Measurements from ENCODE around the gene MAP2K5.
A peak's percentile ranks its signal among the peaks of the same experiment; 100 is the strongest.

MAP2K5 gene

GRCh38 chr15:67732164-67732563 is 189.7 kb downstream of the MAP2K5 start:
- H3K9me3 ChIP-seq (ENCODE audit: insufficient read depth, low read depth, low read length): no peaks in the 10 kb centered on the region
- no peaks in the 10 kb centered on the region for H3F3A ChIP-seq (ENCODE audit: low read depth)
- H3K9ac ChIP-seq (ENCODE audit: low read depth, low read length, poor library complexity, severe bottlenecking): no peak overlapping the region
- no peaks in the 10 kb centered on the region for H3K36me3 ChIP-seq (ENCODE audit: insufficient read depth, low read length)
- no peak overlapping the region for H3K4me3 ChIP-seq (ENCODE audit: low read length, poor library complexity, severe bottlenecking)
- H3K79me2 ChIP-seq (ENCODE audit: insufficient read depth, low read length): no peaks in the 10 kb centered on the region
- no peak overlapping the region for H2AFZ ChIP-seq (ENCODE audit: low read length)
- peaks cover 30% of the 10 kb centered on the region for H3K4me1 ChIP-seq (ENCODE audit: insufficient read depth, low read length, poor library complexity, severe bottlenecking)
- H3K9me2 ChIP-seq (replicated peaks; ENCODE audit: low read depth, low read length): no peaks in the 10 kb centered on the region
- H3K27me3 ChIP-seq (ENCODE audit: insufficient read depth, low read length, poor library complexity, severe bottlenecking): no peaks in the 10 kb centered on the region
- no peak for TF ChIP-seq CTCF (conservative IDR thresholded peaks at IDR 0.05; ENCODE audit: low read length)
- TF ChIP-seq EZH2phosphoT487 (IDR thresholded peaks at IDR 0.05; ENCODE audit: borderline replicate concordance): no peak
- H3K4me2 ChIP-seq (ENCODE audit: low read depth, low read length, poor library complexity, severe bottlenecking): no peak overlapping the region
- H4K20me1 ChIP-seq (ENCODE audit: insufficient read depth, low read length, poor library complexity, severe bottlenecking): no peaks in the 10 kb centered on the region

GRCh38 chr15:67732671-67733374 is 190.3 kb downstream of the MAP2K5 start:
- H3K27me3 ChIP-seq (ENCODE audit: insufficient read depth, low read length, poor library complexity, severe bottlenecking): no peaks in the 10 kb centered on the region
- no peaks in the 10 kb centered on the region for H3F3A ChIP-seq (ENCODE audit: low read depth)
- H3K4me2 ChIP-seq (ENCODE audit: low read depth, low read length, poor library complexity, severe bottlenecking): no peak overlapping the region
- no peak overlapping the region for H3K4me3 ChIP-seq (ENCODE audit: low read length, poor library complexity, severe bottlenecking)
- H3K36me3 ChIP-seq (ENCODE audit: insufficient read depth, low read length): no peaks in the 10 kb centered on the region
- H3K4me1 ChIP-seq (ENCODE audit: insufficient read depth, low read length, poor library complexity, severe bottlenecking): peaks cover 27% of the 10 kb centered on the region
- TF ChIP-seq EZH2phosphoT487 (IDR thresholded peaks at IDR 0.05; ENCODE audit: borderline replicate concordance) (no peak), CTCF (conservative IDR thresholded peaks at IDR 0.05; ENCODE audit: low read length) (no peak)
- no peaks in the 10 kb centered on the region for H3K79me2 ChIP-seq (ENCODE audit: insufficient read depth, low read length)
- H3K9me2 ChIP-seq (replicated peaks; ENCODE audit: low read depth, low read length): no peaks in the 10 kb centered on the region
- H2AFZ ChIP-seq (ENCODE audit: low read length): no peak overlapping the region
- no peak overlapping the region for H3K9ac ChIP-seq (ENCODE audit: low read depth, low read length, poor library complexity, severe bottlenecking)
- H4K20me1 ChIP-seq (ENCODE audit: insufficient read depth, low read length, poor library complexity, severe bottlenecking): no peaks in the 10 kb centered on the region
- no peaks in the 10 kb centered on the region for H3K9me3 ChIP-seq (ENCODE audit: insufficient read depth, low read depth, low read length)

- Histone ChIP-seq H3K9ac (ENCODE audit: low read depth, low read length, poor library complexity, severe bottlenecking) (no peak overlapping the region), H3K4me1 (ENCODE audit: insufficient read depth, low read length, poor library complexity, severe bottlenecking) (peaks cover 28% of the 10 kb centered on the region), H3K9me3 (ENCODE audit: insufficient read depth, low read depth, low read length) (no peaks in the 10 kb centered on the region), H4K20me1 (ENCODE audit: insufficient read depth, low read length, poor library complexity, severe bottlenecking) (no peaks in the 10 kb centered on the region), H3K4me3 (ENCODE audit: low read length, poor library complexity, severe bottlenecking) (no peak overlapping the region), H3K9me2 (replicated peaks; ENCODE audit: low read depth, low read length) (no peaks in the 10 kb centered on the region), H3K4me2 (ENCODE audit: low read depth, low read length, poor library complexity, severe bottlenecking) (peak overlapping the region; percentile 6), H2AFZ (ENCODE audit: low read length) (no peak overlapping the region), H3K79me2 (ENCODE audit: insufficient read depth, low read length) (no peaks in the 10 kb centered on the region), H3F3A (ENCODE audit: low read depth) (no peaks in the 10 kb centered on the region), H3K36me3 (ENCODE audit: insufficient read depth, low read length) (no peaks in the 10 kb centered on the region), H3K27me3 (ENCODE audit: insufficient read depth, low read length, poor library complexity, severe bottlenecking) (no peaks in the 10 kb centered on the region)
- no peak for TF ChIP-seq CTCF (conservative IDR thresholded peaks at IDR 0.05; ENCODE audit: low read length)
- no peak for TF ChIP-seq EZH2phosphoT487 (IDR thresholded peaks at IDR 0.05; ENCODE audit: borderline replicate concordance)
Measured at GRCh38 chr15:67735896-67736295, 193.4 kb downstream of the MAP2K5 start.
